Panc1 (cell line): ENCODE data around the gene OBP2A. TPM values are rescaled to one million over a fixed set of nuclear protein-coding genes. Genes with fewer than 3 reads are reported as not detected.

ENCODE experiments used
- ATAC-seq: fragments of 200-7000 bp; cut with Tn5 transposase; 2 replicates; pipeline ENCODE4 v1.9.1; 2020; ENCODE audit warnings: mild to moderate bottlenecking, moderate library complexity
- BruUV-seq: library from RNA; stranded (reverse); fragments of 400-500 nt; replicated peaks from 2 replicates; lab custom pipeline; 2021; lab: Mats Ljungman, UMichigan
- CTCF ChIA-PET: fragments of 300-600 bp; sonication (Branson Sonifier 250); formaldehyde crosslinking; loops from one replicate; lab custom pipeline; 2022; ENCODE audit warnings: antibody characterized with exemption; lab: Charles Lee
- POLR2A ChIA-PET: fragments of 300-600 bp; sonication (Branson Sonifier 250); formaldehyde crosslinking; loops from one replicate; lab custom pipeline; 2022; ENCODE audit warnings: antibody characterized with exemption; lab: Charles Lee
- DNase-seq: peaks from one replicate; pipeline ENCODE4 v3.0.0-alpha.2; 2010; ENCODE audit warnings: low read depth, low spot score
- H3K27ac ChIP-seq: 2 replicates; pipeline ENCODE4 v1.5.1; 2011; ENCODE audit warnings: mild to moderate bottlenecking, low read length, inconsistent platforms
- H3K27me3 ChIP-seq: fragments of 200-500 bp; sonication (Bioruptor generic); 2 replicates; pipeline ENCODE4 v1.6.0; 2014; ENCODE audit warnings: low read length, inconsistent platforms; ENCODE audit not compliant: control insufficient read depth, insufficient read depth
- H3K36me3 ChIP-seq: fragments of 200-500 bp; sonication (Bioruptor generic); 2 replicates; pipeline ENCODE4 v1.5.1; 2014; ENCODE audit warnings: inconsistent platforms, mild to moderate bottlenecking, low read length, moderate library complexity; ENCODE audit not compliant: control insufficient read depth, insufficient read depth
- H3K4me1 ChIP-seq: 2 replicates; pipeline ENCODE4 v1.5.1; 2011; ENCODE audit warnings: inconsistent platforms, mild to moderate bottlenecking, low read length, moderate library complexity; ENCODE audit not compliant: control insufficient read depth, insufficient read depth
- H3K4me3 ChIP-seq, 2 experiments: 2 replicates each; pipeline ENCODE4 v1.5.1; 2011 to 2012; ENCODE audit warnings: low read depth in 2 of 2, low read length in 2 of 2, mild to moderate bottlenecking in 2 of 2, inconsistent platforms in 1 of 2, moderate library complexity in 1 of 2
- H3K9me3 ChIP-seq: fragments of 200-500 bp; sonication (Bioruptor generic); 2 replicates; pipeline ENCODE4 v1.5.1; 2014; ENCODE audit warnings: low read depth, mild to moderate bottlenecking, inconsistent platforms, low read length, moderate library complexity; ENCODE audit not compliant: control insufficient read depth, insufficient read depth
- POLR2AphosphoS5 ChIP-seq: IDR thresholded peaks from 2 replicates; pipeline ENCODE4 v1.6.1; 2012; ENCODE audit warnings: mild to moderate bottlenecking, low read depth, low read length, moderate library complexity
- SIN3A ChIP-seq: IDR thresholded peaks from 2 replicates; pipeline ENCODE4 v1.6.1; 2012; ENCODE audit warnings: low read depth, mild to moderate bottlenecking, low read length, moderate library complexity, borderline replicate concordance; ENCODE audit not compliant: insufficient read depth
- TCF7L2 ChIP-seq: IDR thresholded peaks from 2 replicates; pipeline ENCODE4 v1.6.1; 2011; ENCODE audit warnings: mild to moderate bottlenecking, low read depth, low read length, inconsistent platforms
- in situ Hi-C: cut with HindIII; loops from 2 replicates; pipeline ENCODE4 v1.10.0; 2016; ENCODE audit warnings: low sequenced_read_pairs, low pct_unique_long_range_greater_than_20kb
- intact Hi-C: fragments of 100-400 bp; cut with micrococcal nuclease; formaldehyde crosslinking; loops from one replicate; pipeline ENCODE4 v1.10.0; 2022; ENCODE audit not compliant: unreplicated experiment
- total RNA-seq: library from RNA; stranded (reverse); gene quantifications from one replicate; pipeline ENCODE4 v1.2.1, GENCODE V29; 2021; ENCODE audit not compliant: unreplicated experiment
- TF ChIP-seq, protein P1 (sequence below), 2 experiments: IDR thresholded peaks; 2 replicates each; pipeline ENCODE4 v1.6.1; 2011 to 2012; ENCODE audit warnings: low read depth in 2 of 2, control low read depth in 1 of 2, low read length in 1 of 2, mild to moderate bottlenecking in 1 of 2, moderate library complexity in 1 of 2; ENCODE audit not compliant: insufficient read depth in 1 of 2
- TF ChIP-seq, protein P2 (sequence below): fragments of 450-650 bp; IDR thresholded peaks from 2 replicates; pipeline ENCODE4 v1.5.1; 2017; ENCODE audit warnings: mild to moderate bottlenecking

The OBP2A gene
- total RNA-seq, 1 experiment from 2014 or later = not detected

DNA sequence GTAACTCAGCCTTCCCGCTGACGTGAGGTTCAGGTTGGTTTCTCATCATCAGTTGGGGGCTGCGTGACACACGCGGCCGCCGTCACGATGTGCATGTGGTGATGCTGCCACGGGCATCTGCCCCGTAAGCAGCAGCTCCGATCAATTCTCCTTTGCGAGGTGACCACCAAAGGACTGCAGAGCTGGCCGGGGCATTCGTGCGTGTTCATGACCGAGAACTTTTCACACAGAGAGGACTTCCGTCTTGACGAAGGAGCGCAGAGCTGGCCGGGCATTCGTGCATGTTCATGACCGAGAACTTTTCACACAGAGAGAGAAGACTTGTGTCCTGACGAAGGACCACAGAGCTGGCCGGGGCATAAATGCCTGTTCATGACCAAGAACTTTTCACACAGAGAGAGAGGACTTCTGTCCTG lies 28.5 kb upstream of the OBP2A start:
- H3K4me1 ChIP-seq = no peaks in the 10 kb centered on the region
- H3K36me3 ChIP-seq = no peaks in the 10 kb centered on the region
- no peak for DNase-seq
- ChIA-PET POLR2A (no interaction called here), CTCF (no interaction called here)
- in situ Hi-C loops = no loop called here
- TF ChIP-seq POLR2AphosphoS5 (no peak), TCF7L2 (no peak), SIN3A (no peak)
- TF ChIP-seq, protein P1, sequence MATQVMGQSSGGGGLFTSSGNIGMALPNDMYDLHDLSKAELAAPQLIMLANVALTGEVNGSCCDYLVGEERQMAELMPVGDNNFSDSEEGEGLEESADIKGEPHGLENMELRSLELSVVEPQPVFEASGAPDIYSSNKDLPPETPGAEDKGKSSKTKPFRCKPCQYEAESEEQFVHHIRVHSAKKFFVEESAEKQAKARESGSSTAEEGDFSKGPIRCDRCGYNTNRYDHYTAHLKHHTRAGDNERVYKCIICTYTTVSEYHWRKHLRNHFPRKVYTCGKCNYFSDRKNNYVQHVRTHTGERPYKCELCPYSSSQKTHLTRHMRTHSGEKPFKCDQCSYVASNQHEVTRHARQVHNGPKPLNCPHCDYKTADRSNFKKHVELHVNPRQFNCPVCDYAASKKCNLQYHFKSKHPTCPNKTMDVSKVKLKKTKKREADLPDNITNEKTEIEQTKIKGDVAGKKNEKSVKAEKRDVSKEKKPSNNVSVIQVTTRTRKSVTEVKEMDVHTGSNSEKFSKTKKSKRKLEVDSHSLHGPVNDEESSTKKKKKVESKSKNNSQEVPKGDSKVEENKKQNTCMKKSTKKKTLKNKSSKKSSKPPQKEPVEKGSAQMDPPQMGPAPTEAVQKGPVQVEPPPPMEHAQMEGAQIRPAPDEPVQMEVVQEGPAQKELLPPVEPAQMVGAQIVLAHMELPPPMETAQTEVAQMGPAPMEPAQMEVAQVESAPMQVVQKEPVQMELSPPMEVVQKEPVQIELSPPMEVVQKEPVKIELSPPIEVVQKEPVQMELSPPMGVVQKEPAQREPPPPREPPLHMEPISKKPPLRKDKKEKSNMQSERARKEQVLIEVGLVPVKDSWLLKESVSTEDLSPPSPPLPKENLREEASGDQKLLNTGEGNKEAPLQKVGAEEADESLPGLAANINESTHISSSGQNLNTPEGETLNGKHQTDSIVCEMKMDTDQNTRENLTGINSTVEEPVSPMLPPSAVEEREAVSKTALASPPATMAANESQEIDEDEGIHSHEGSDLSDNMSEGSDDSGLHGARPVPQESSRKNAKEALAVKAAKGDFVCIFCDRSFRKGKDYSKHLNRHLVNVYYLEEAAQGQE (IDR thresholded peaks at IDR 0.05; ENCODE audit: insufficient read depth in 1 of 2, low read depth in 2 of 2, low read length in 1 of 2) = no peak
- TF ChIP-seq, protein P2, sequence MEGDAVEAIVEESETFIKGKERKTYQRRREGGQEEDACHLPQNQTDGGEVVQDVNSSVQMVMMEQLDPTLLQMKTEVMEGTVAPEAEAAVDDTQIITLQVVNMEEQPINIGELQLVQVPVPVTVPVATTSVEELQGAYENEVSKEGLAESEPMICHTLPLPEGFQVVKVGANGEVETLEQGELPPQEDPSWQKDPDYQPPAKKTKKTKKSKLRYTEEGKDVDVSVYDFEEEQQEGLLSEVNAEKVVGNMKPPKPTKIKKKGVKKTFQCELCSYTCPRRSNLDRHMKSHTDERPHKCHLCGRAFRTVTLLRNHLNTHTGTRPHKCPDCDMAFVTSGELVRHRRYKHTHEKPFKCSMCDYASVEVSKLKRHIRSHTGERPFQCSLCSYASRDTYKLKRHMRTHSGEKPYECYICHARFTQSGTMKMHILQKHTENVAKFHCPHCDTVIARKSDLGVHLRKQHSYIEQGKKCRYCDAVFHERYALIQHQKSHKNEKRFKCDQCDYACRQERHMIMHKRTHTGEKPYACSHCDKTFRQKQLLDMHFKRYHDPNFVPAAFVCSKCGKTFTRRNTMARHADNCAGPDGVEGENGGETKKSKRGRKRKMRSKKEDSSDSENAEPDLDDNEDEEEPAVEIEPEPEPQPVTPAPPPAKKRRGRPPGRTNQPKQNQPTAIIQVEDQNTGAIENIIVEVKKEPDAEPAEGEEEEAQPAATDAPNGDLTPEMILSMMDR = no peak
- no peak overlapping the region for H3K27ac ChIP-seq
- no peak for ATAC-seq
- intact Hi-C loops = no loop called here
- H3K4me3 ChIP-seq = no peak overlapping the region
- no peaks in the 10 kb centered on the region for H3K27me3 ChIP-seq
- no TSS peak for BruUV-seq
- no peaks in the 10 kb centered on the region for H3K9me3 ChIP-seq

DNA sequence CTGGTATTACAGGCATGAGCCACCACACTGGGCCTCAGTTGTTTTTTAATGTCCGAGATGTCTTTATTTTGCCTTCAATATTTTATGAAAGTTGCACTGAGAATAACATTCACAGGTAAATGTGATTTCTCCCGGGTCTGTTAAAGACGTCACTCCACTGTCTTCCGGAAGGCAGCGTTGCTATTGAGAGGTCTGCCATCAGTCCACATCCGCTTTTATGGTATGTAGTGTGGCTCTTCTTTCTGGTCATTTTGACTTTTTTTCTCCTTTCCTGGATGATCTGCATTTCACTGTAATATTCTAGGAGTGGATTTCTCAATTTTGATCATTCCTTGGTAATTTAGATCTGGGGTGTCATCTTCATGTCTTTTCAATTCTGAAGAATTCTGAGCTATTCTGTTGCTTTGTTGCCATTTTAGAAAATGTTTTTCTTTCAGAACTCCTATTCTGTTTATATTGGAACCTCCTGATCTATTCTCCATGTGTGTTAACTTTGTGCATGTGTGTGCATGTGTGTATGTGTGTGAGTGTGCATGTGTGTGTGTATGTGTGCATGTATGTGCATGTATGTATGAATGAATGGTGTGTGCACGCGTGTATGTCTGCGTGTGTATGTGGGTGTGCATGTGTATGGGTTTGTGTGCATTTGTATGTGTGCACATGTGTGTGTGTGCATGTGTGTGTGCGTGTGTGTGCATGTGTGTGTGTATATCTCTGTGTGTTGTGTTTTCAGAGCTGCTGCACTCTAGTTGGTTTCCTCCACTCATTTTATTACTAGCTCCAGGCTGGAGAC lies 26.6 kb upstream of the OBP2A start:
- Histone ChIP-seq H3K27me3 (no peaks in the 10 kb centered on the region), H3K4me1 (no peaks in the 10 kb centered on the region), H3K9me3 (no peaks in the 10 kb centered on the region), H3K4me3 (no peak overlapping the region), H3K36me3 (no peaks in the 10 kb centered on the region), H3K27ac (no peak overlapping the region)
- TF ChIP-seq, protein P1 (IDR thresholded peaks at IDR 0.05; ENCODE audit: insufficient read depth in 1 of 2, low read depth in 2 of 2, low read length in 1 of 2) = no peak
- TF ChIP-seq TCF7L2 (no peak), SIN3A (no peak), POLR2AphosphoS5 (no peak)
- TF ChIP-seq, protein P2 = no peak
- BruUV-seq = no TSS peak
- no peak for ATAC-seq
- intact Hi-C loops = no loop called here
- in situ Hi-C loops = no loop called here
- CTCF ChIA-PET = no interaction called here
- DNase-seq = no peak
- POLR2A ChIA-PET = no interaction called here
